Panc1 (cell line): Measurements from ENCODE around the gene DCC. TPM values are rescaled to one million over a fixed set of nuclear protein-coding genes. Genes with fewer than 3 reads are reported as not detected.

Experiments
- ATAC-seq: fragments of 200-7000 bp; cut with Tn5 transposase; 2 replicates; pipeline ENCODE4 v1.9.1; 2020; ENCODE audit warnings: mild to moderate bottlenecking, moderate library complexity
- BruUV-seq: library from RNA; stranded (reverse); fragments of 400-500 nt; replicated peaks from 2 replicates; lab custom pipeline; 2021; lab: Mats Ljungman, UMichigan
- CTCF ChIA-PET: fragments of 300-600 bp; sonication (Branson Sonifier 250); formaldehyde crosslinking; loops from one replicate; lab custom pipeline; 2022; ENCODE audit warnings: antibody characterized with exemption; lab: Charles Lee
- POLR2A ChIA-PET: fragments of 300-600 bp; sonication (Branson Sonifier 250); formaldehyde crosslinking; loops from one replicate; lab custom pipeline; 2022; ENCODE audit warnings: antibody characterized with exemption; lab: Charles Lee
- DNase-seq: peaks from one replicate; pipeline ENCODE4 v3.0.0-alpha.2; 2010; ENCODE audit warnings: low read depth, low spot score
- H3K27ac ChIP-seq: 2 replicates; pipeline ENCODE4 v1.5.1; 2011; ENCODE audit warnings: mild to moderate bottlenecking, low read length, inconsistent platforms
- H3K27me3 ChIP-seq: fragments of 200-500 bp; sonication (Bioruptor generic); 2 replicates; pipeline ENCODE4 v1.6.0; 2014; ENCODE audit warnings: low read length, inconsistent platforms; ENCODE audit not compliant: control insufficient read depth, insufficient read depth
- H3K36me3 ChIP-seq: fragments of 200-500 bp; sonication (Bioruptor generic); 2 replicates; pipeline ENCODE4 v1.5.1; 2014; ENCODE audit warnings: inconsistent platforms, mild to moderate bottlenecking, low read length, moderate library complexity; ENCODE audit not compliant: control insufficient read depth, insufficient read depth
- H3K4me1 ChIP-seq: 2 replicates; pipeline ENCODE4 v1.5.1; 2011; ENCODE audit warnings: inconsistent platforms, mild to moderate bottlenecking, low read length, moderate library complexity; ENCODE audit not compliant: control insufficient read depth, insufficient read depth
- H3K4me3 ChIP-seq, 2 experiments: 2 replicates each; pipeline ENCODE4 v1.5.1; 2011 to 2012; ENCODE audit warnings: low read depth in 2 of 2, low read length in 2 of 2, mild to moderate bottlenecking in 2 of 2, inconsistent platforms in 1 of 2, moderate library complexity in 1 of 2
- H3K9me3 ChIP-seq: fragments of 200-500 bp; sonication (Bioruptor generic); 2 replicates; pipeline ENCODE4 v1.5.1; 2014; ENCODE audit warnings: low read depth, mild to moderate bottlenecking, inconsistent platforms, low read length, moderate library complexity; ENCODE audit not compliant: control insufficient read depth, insufficient read depth
- POLR2AphosphoS5 ChIP-seq: IDR thresholded peaks from 2 replicates; pipeline ENCODE4 v1.6.1; 2012; ENCODE audit warnings: mild to moderate bottlenecking, low read depth, low read length, moderate library complexity
- SIN3A ChIP-seq: IDR thresholded peaks from 2 replicates; pipeline ENCODE4 v1.6.1; 2012; ENCODE audit warnings: low read depth, mild to moderate bottlenecking, low read length, moderate library complexity, borderline replicate concordance; ENCODE audit not compliant: insufficient read depth
- TCF7L2 ChIP-seq: IDR thresholded peaks from 2 replicates; pipeline ENCODE4 v1.6.1; 2011; ENCODE audit warnings: mild to moderate bottlenecking, low read depth, low read length, inconsistent platforms
- in situ Hi-C: cut with HindIII; loops from 2 replicates; pipeline ENCODE4 v1.10.0; 2016; ENCODE audit warnings: low sequenced_read_pairs, low pct_unique_long_range_greater_than_20kb
- intact Hi-C: fragments of 100-400 bp; cut with micrococcal nuclease; formaldehyde crosslinking; loops from one replicate; pipeline ENCODE4 v1.10.0; 2022; ENCODE audit not compliant: unreplicated experiment
- total RNA-seq: library from RNA; stranded (reverse); gene quantifications from one replicate; pipeline ENCODE4 v1.2.1, GENCODE V29; 2021; ENCODE audit not compliant: unreplicated experiment
- TF ChIP-seq, protein P1 (sequence below), 2 experiments: IDR thresholded peaks; 2 replicates each; pipeline ENCODE4 v1.6.1; 2011 to 2012; ENCODE audit warnings: low read depth in 2 of 2, control low read depth in 1 of 2, low read length in 1 of 2, mild to moderate bottlenecking in 1 of 2, moderate library complexity in 1 of 2; ENCODE audit not compliant: insufficient read depth in 1 of 2
- TF ChIP-seq, protein P2 (sequence below): fragments of 450-650 bp; IDR thresholded peaks from 2 replicates; pipeline ENCODE4 v1.5.1; 2017; ENCODE audit warnings: mild to moderate bottlenecking

DCC gene
- total RNA-seq, 1 experiment from 2014 or later, result not detected

DNA sequence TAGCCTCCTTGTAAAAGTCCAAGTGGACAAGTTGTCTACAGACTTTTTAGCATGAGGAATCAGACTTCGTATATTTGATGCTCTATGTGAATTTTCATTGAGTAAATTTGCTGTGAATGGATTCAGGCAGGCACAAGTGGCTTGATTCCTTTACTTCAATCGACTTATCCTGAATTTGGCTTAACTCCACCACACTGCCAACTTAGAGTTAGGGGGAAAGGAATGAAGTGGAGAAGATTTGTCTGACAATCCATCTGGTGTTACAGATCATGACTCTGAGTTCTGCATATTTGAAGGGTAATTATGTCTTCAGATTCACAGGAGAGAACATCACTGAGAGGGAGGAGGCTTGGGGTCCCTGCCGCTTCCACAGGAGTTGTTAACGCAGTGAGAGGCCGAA is 829.3 kb downstream of the DCC start:
- DNase-seq (no peak), ATAC-seq (no peak)
- BruUV-seq, result no TSS peak
- ChIA-PET POLR2A (no interaction called here), CTCF (no interaction called here)
- H3K9me3 ChIP-seq, result no peaks in the 10 kb centered on the region
- no peaks in the 10 kb centered on the region for H3K36me3 ChIP-seq
- no peak overlapping the region for H3K4me3 ChIP-seq
- H3K27me3 ChIP-seq, result no peaks in the 10 kb centered on the region
- no peaks in the 10 kb centered on the region for H3K4me1 ChIP-seq
- intact Hi-C loops (loop anchor here (5.0 kb wide), 1 partner anchor 467 kb away; no protein-coding TSS in a partner anchor), in situ Hi-C loops (no loop called here)
- TF ChIP-seq, protein P1, sequence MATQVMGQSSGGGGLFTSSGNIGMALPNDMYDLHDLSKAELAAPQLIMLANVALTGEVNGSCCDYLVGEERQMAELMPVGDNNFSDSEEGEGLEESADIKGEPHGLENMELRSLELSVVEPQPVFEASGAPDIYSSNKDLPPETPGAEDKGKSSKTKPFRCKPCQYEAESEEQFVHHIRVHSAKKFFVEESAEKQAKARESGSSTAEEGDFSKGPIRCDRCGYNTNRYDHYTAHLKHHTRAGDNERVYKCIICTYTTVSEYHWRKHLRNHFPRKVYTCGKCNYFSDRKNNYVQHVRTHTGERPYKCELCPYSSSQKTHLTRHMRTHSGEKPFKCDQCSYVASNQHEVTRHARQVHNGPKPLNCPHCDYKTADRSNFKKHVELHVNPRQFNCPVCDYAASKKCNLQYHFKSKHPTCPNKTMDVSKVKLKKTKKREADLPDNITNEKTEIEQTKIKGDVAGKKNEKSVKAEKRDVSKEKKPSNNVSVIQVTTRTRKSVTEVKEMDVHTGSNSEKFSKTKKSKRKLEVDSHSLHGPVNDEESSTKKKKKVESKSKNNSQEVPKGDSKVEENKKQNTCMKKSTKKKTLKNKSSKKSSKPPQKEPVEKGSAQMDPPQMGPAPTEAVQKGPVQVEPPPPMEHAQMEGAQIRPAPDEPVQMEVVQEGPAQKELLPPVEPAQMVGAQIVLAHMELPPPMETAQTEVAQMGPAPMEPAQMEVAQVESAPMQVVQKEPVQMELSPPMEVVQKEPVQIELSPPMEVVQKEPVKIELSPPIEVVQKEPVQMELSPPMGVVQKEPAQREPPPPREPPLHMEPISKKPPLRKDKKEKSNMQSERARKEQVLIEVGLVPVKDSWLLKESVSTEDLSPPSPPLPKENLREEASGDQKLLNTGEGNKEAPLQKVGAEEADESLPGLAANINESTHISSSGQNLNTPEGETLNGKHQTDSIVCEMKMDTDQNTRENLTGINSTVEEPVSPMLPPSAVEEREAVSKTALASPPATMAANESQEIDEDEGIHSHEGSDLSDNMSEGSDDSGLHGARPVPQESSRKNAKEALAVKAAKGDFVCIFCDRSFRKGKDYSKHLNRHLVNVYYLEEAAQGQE (IDR thresholded peaks at IDR 0.05; ENCODE audit: insufficient read depth in 1 of 2, low read depth in 2 of 2, low read length in 1 of 2), result no peak
- no peak for TF ChIP-seq TCF7L2
- TF ChIP-seq, protein P2, sequence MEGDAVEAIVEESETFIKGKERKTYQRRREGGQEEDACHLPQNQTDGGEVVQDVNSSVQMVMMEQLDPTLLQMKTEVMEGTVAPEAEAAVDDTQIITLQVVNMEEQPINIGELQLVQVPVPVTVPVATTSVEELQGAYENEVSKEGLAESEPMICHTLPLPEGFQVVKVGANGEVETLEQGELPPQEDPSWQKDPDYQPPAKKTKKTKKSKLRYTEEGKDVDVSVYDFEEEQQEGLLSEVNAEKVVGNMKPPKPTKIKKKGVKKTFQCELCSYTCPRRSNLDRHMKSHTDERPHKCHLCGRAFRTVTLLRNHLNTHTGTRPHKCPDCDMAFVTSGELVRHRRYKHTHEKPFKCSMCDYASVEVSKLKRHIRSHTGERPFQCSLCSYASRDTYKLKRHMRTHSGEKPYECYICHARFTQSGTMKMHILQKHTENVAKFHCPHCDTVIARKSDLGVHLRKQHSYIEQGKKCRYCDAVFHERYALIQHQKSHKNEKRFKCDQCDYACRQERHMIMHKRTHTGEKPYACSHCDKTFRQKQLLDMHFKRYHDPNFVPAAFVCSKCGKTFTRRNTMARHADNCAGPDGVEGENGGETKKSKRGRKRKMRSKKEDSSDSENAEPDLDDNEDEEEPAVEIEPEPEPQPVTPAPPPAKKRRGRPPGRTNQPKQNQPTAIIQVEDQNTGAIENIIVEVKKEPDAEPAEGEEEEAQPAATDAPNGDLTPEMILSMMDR, result no peak
- H3K27ac ChIP-seq, result no peak overlapping the region

DNA sequence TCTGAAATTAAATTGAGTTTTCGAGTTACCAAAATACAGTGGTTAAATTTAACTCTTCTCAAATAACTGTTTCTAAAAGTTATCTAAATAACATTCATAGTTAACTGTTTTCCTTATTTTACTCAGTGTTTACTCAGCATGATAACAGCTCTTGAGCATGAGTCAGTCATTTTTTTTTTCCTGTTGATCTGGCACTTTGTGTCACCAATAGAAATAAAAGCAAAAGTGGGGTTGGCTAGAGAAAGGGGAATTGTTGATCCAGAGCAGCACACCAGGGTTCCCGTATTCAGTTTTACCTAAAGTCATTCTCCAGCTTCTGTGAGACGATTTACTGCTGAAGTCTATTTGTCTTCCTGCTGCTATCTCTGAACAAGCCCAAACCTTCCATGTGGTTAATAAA is 851.6 kb downstream of the DCC start:
- no peaks in the 10 kb centered on the region for H3K9me3 ChIP-seq
- ATAC-seq (no peak), DNase-seq (no peak)
- ChIA-PET CTCF (no interaction called here), POLR2A (no interaction called here)
- no TSS peak for BruUV-seq
- TF ChIP-seq POLR2AphosphoS5, result no peak
- TF ChIP-seq, protein P2, result no peak
- TF ChIP-seq, protein P1 (IDR thresholded peaks at IDR 0.05; ENCODE audit: insufficient read depth in 1 of 2, low read depth in 2 of 2, low read length in 1 of 2), result no peak
- no peak for TF ChIP-seq TCF7L2
- no peak for TF ChIP-seq SIN3A
- intact Hi-C loops, result no loop called here
- H3K27me3 ChIP-seq, result no peaks in the 10 kb centered on the region
- no peak overlapping the region for H3K27ac ChIP-seq
- no peaks in the 10 kb centered on the region for H3K36me3 ChIP-seq
- in situ Hi-C loops, result no loop called here
- H3K4me1 ChIP-seq, result no peaks in the 10 kb centered on the region
- no peak overlapping the region for H3K4me3 ChIP-seq
